HG03439 (cell line): ENCODE results near the gene GZMM.

Experiments
- ATAC-seq: cut with Tn5 transposase; IDR thresholded peaks from one replicate; pipeline ENCODE4 v1.9.1; 2021; ENCODE audit warnings: mild to moderate bottlenecking, moderate library complexity; ENCODE audit not compliant: unreplicated experiment

The GZMM gene

DNA sequence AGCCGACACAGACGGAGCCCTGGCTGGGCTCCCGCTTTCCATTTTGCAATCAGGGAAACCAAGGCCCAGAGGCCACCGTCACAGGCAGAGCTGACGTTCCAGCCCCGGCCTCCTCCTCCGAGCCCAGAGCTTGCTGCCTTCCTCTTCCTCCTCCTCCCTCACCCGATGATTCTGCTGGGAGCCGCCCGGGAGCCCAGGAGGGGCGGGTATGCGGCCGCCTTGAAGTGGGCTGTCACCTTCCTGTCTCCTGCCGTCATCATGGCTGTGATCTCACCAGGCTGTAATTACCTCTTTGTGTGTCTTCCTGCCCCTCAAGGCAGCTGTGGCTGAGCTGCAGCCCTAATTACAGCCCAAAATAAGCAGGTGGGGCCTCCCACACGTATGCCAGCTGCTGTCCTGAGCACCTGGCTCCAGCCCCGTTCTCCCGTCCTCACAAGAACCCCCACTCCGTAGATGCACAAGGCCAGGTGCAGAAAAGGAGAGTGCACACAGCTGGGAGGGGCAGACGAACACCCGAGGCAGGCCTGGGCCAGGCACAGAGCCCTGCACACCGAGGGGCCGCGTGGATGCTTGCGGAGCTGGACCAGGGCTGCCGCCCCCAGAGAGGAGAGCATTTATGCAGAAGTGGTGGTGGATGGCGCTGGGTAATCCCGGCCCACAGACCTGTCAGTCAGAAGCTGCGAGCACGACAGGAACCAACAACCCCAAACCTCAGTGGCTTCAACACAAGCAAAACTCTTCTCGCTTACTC lies 32.6 kb upstream of the GZMM start:
- no peak for ATAC-seq

- ATAC-seq: no peak
Measured at GRCh38 chr19:512547-513365, 31.1 kb upstream of the GZMM start.

- ATAC-seq: no peak
Measured at GRCh38 chr19:513368-514165, 30.3 kb upstream of the GZMM start.

DNA sequence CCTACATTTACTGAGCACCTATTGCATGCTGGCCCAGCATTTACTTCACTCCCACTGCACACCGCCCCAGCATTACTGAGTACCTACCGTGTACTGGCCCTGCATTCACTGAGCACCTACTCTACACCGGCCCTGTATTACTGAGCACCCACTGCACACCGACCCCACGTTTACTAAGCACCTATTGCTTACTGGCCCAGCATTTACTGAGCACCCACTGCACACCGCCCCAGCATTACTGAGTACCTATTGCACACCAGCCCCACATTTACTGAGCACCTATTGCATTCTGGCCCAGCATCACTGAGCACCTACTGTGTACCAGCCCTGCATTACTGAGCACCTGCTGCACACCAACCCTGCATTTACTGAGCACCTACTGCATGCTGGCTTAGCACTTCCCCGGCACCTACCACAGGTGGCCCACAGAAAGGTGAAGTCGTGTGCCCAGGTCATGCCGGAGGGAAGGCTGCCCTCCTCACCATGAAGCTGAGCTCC lies 29.6 kb upstream of the GZMM start:
- ATAC-seq: no peak

GRCh38 chr19:517721-518597 lies 25.9 kb upstream of the GZMM start:
- no peak for ATAC-seq

GRCh38 chr19:518598-519231 lies 25.1 kb upstream of the GZMM start:
- ATAC-seq: no peak

DNA sequence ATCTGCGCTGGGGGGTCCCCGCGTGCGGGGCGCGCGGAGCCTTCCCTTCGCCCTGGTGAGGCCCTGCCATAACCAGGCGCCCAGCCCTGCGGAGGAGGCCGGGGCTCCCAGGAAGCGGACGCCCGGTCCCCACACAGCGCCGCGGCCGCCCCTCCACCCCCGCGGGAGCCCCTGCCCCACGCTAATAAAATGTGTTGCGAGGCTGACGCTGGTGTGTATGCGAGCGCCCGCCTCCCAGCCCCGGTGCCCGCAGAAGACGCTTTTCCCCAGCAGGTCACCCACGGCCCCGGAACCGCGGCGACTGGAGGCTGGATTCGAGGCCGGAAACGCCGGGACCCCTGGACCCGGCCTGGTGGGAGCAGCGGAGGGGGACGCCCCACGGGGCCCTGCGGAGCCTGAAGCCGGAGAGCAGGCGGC lies 24.4 kb upstream of the GZMM start:
- no peak for ATAC-seq

GRCh38 chr19:522726-523125 lies 21.1 kb upstream of the GZMM start:
- no peak for ATAC-seq

GRCh38 chr19:524062-524674 lies 19.7 kb upstream of the GZMM start:
- no peak for ATAC-seq

- no peak for ATAC-seq
Measured at GRCh38 chr19:525029-525428, 18.8 kb upstream of the GZMM start.

- ATAC-seq: no peak
Measured at GRCh38 chr19:525857-526419, 17.9 kb upstream of the GZMM start.

GRCh38 chr19:530134-531008 lies 13.5 kb upstream of the GZMM start:
- no peak for ATAC-seq

DNA sequence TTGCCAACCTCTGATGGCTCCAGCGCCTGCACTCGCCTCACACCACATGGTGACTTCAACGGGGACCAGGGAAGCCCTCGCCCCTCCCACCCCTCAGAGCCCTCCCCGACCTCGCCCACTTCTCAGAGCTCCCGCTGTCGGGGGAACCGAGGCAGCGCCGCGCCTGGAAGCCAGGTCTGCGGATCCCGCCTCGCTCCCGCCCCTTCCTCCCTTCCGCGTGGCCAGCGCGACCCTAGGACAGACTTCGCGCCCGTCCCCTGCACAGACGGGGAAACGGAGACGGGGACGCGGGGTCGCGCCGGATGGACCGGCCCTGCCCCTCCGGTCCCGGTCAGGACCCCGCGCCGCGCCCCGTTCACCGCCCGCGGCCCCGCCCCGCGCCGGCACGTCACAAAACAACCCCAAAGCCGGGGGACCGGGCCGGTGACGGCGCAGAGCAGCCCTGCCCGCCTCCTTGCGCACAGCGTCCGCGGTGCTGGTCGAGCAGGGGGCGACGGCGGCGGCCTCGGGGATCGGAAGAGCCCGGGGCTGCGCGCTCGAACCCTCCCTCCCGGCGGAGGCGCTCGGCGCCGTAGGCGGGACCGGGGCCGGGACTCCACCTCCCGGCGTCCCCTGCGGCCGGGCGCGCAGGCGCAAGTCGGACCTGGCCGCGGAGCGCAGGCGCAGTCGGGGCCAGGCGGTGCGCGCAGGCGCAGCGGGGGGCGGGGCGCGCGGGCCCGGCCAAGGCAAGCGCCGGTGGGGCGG lies 12.7 kb upstream of the GZMM start:
- ATAC-seq: peak; percentile 67

- peak; percentile 10 for ATAC-seq
Measured at GRCh38 chr19:531753-532560, 11.9 kb upstream of the GZMM start, which contains the start of gene CDC34. CDC34 (plus strand) TSS chr19:531760; CDS start chr19:531932, 172 bp downstream.

- ATAC-seq: no peak
Measured at GRCh38 chr19:532561-533363, 11.1 kb upstream of the GZMM start.
